Common myeloid progenitor, CD34-positive (primary cell): ENCODE results near the gene ANKH. TPM values are rescaled to one million over a fixed set of nuclear protein-coding genes. Genes with fewer than 3 reads are reported as not detected.
"Not testable (repeated sequence)": the region's sequence is repeated elsewhere in the genome, so short reads cannot be mapped to it uniquely, and the experiment has no call there.

ENCODE experiments used
- CTCF ChIA-PET: fragments of 350-600 bp; sonication (Branson Sonifier 250); formaldehyde crosslinking; loops from one replicate; lab custom pipeline; 2021; ENCODE audit warnings: antibody characterized with exemption; lab: Charles Lee
- POLR2A ChIA-PET: fragments of 350-600 bp; sonication (Branson Sonifier 250); formaldehyde crosslinking; loops from one replicate; lab custom pipeline; 2021; ENCODE audit warnings: antibody characterized with exemption; lab: Charles Lee
- DNase-seq, 3 donors: peaks; one replicate each; pipeline versions ENCODE4 v3.0.0 to v3.0.0-alpha.2; 2013
- H3K27ac ChIP-seq, 2 experiments: 1 replicate in 1 of 2; 2 replicates in 1 of 2; pipeline ENCODE4 v1.7.0; 2013; ENCODE audit warnings: inconsistent platforms in 2 of 2, low read length in 2 of 2, mild to moderate bottlenecking in 2 of 2, low read depth in 1 of 2, moderate library complexity in 1 of 2; ENCODE audit not compliant: severe bottlenecking in 2 of 2, insufficient read depth in 1 of 2, poor library complexity in 1 of 2
- H3K27me3 ChIP-seq, 5 experiments: replicated peaks in 2 of 5; 1 replicate in 3 of 5; 2 replicates in 2 of 5; pipeline versions ENCODE4 v1.6.1 to v1.7.0; 2013; ENCODE audit warnings: low read length in 4 of 5, mild to moderate bottlenecking in 2 of 5, moderate library complexity in 2 of 5, inconsistent platforms in 1 of 5; ENCODE audit not compliant: insufficient read depth in 5 of 5, control insufficient read depth in 4 of 5
- H3K36me3 ChIP-seq, 4 experiments: 1 replicate in 2 of 4; 2 replicates in 2 of 4; pipeline versions ENCODE4 v1.6.1 to v1.7.0; 2013; ENCODE audit warnings: low read length in 3 of 4, control low read depth in 1 of 4, mild to moderate bottlenecking in 1 of 4; ENCODE audit not compliant: control insufficient read depth in 4 of 4, insufficient read depth in 4 of 4
- H3K4me1 ChIP-seq, 4 experiments: 1 replicate in 3 of 4; 2 replicates in 1 of 4; pipeline versions ENCODE4 v1.6.1 to v1.7.1; 2013; ENCODE audit warnings: low read length in 3 of 4, mild to moderate bottlenecking in 3 of 4, control low read depth in 1 of 4, inconsistent platforms in 1 of 4, moderate library complexity in 1 of 4; ENCODE audit not compliant: control insufficient read depth in 4 of 4, insufficient read depth in 4 of 4; ENCODE audit errors: control extremely low read depth in 1 of 4
- H3K4me3 ChIP-seq, 7 experiments: 1 replicate in 4 of 7; 2 replicates in 3 of 7; pipeline versions ENCODE4 v1.5.1 to v1.7.0; 2013; ENCODE audit warnings: mild to moderate bottlenecking in 7 of 7, low read length in 6 of 7, moderate library complexity in 6 of 7, inconsistent platforms in 2 of 7, low read depth in 2 of 7, control low read depth in 1 of 7; ENCODE audit not compliant: insufficient read depth in 4 of 7, control insufficient read depth in 1 of 7; ENCODE audit errors: extremely low read depth in 1 of 7
- H3K9me3 ChIP-seq, 5 experiments: 1 replicate in 4 of 5; 2 replicates in 1 of 5; pipeline versions ENCODE4 v1.6.1 to v1.7.1; 2013; ENCODE audit warnings: low read length in 4 of 5, mild to moderate bottlenecking in 2 of 5, inconsistent platforms in 1 of 5, low read depth in 1 of 5, moderate library complexity in 1 of 5; ENCODE audit not compliant: control insufficient read depth in 4 of 5, insufficient read depth in 2 of 5; ENCODE audit errors: control extremely low read depth in 1 of 5
- WGBS: methylation state at CpG from one replicate; pipeline ENCODE4 v1.1.5; 2013; ENCODE audit not compliant: insufficient coverage; 5-methylcytosine and 5-hydroxymethylcytosine counted together
- polyA plus RNA-seq: library from polyadenylated mRNA; unstranded; fragments of 120-200 nt; gene quantifications from one replicate; pipeline ENCODE4 v1.2.1, GENCODE V29; 2013

The ANKH gene
- polyA plus RNA-seq, result 19.3 TPM

DNA sequence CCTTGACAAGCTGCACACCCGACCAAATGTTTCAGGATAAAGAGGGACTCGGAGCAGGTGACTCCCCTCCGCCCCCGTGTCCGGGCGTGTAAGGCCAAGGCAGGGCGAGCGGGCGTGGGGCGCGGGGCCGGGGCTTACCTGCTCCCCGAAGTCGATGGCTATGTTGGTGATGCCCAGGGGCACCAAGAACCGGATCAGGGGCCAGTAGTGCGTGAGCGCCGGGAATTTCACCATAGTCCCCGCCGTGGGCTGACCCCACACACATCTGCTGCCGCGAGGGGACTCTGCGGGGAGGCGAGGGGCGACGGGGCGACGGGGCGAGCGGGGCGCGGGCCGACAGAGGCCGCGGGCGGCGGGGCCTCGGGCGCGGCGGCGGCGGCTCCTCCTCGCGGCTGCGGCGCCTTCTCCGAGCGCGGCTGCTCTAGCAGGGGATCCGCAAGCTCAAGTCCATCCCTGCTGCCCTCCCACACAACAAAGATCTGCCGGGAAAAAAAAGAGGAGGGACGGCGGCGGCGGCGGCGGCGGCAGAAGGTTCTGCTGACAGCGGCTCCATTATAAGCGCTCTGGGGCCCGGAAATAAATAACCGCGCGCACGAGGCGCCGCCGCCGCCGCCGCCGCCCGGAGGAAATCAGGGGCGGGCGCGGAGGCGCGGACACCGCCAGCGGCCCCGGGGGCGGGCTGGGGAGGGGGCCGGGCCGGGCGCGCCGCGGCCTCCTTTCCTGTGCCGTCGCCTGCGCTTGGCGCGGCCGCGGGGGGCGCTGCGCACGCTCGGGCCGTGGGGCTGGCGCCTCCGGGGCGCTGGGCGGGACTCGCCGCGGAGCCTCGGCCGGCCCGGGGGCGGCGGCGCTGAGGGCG lies at the start of gene ANKH:
Gene ANKH (minus strand): TSS at position 565 of the 856 bp plus-strand sequence. CDS start 331 bp downstream, at position 234.
- Histone ChIP-seq H3K4me3 (peak within 1 kb of the TSS; percentile 57 to 87 (median 74)), H3K27ac (no peak within 1 kb of the TSS), H3K9me3 (no peaks in the 10 kb centered on the region), H3K27me3 (peaks cover 0 to 2% (median 2%) of the 10 kb centered on the region in 5 experiments), H3K36me3 (no peaks in the 10 kb centered on the region), H3K4me1 (peaks cover 5 to 28% (median 23%) of the 10 kb centered on the region in 4 experiments)
- WGBS, result 0% methylated on average over 72 of the region's 115 CpGs
- ChIA-PET CTCF (interaction anchor here (0.6 to 2.0 kb wide), 8 partner anchors 11 to 267 kb away, joined by 3 to 10 read pairs (median 3); no protein-coding TSS in a partner anchor), POLR2A (no interaction called here)
- peak; percentile 70 to 88 (median 85) for DNase-seq

DNA sequence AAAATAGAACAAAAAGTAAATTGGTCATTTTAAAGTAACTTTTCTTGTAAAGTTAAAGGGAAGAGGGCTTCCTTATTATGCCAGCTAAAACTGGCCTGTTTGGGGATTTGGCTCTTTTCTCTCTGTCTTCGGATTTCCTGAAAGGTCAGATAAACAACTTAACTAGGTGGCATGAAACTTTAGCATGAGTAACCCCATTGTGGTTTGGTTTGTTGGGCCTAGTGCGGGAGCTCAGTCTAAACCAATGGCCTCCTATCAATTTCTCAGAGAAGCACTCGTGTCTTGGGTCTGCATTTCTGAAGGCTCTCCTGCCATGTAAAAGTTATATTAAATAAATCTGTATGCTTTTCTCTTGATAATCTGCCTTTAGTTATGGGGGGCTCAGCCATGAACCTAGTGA lies 48.5 kb upstream of the ANKH start:
- ChIA-PET CTCF (no interaction called here), POLR2A (no interaction called here)
- no peak for DNase-seq
- no peak overlapping the region for H3K4me3 ChIP-seq
- H3K27ac ChIP-seq, result no peak overlapping the region
- peaks cover 0 to 2% (median under 1%) of the 10 kb centered on the region in 4 experiments for H3K4me1 ChIP-seq
- WGBS, result 100% methylated on average over 2 of the region's 3 CpGs
- peaks cover 0 to 2% (median 0%) of the 10 kb centered on the region in 5 experiments for H3K27me3 ChIP-seq
- H3K36me3 ChIP-seq, result no peaks in the 10 kb centered on the region
- no peaks in the 10 kb centered on the region for H3K9me3 ChIP-seq

DNA sequence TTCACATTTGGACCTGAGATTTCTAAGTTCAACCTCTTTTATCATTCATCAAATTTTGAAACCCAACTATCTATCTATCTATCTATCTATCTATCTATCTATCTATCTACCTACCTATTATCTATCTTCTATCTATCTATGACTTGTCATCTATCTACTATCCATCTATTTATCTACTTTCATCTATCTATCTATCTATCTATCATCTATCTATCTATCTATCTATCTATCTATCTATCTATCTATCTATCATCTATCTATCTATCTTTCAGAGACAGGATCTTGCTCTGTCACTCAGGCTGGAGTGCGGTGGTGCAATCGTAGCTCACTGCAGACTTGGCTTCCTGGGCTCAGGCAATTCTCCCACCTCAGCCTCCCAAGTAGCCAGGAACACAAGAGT lies 47.5 kb upstream of the ANKH start:
- H3K27ac ChIP-seq, DNase-seq, POLR2A ChIA-PET, CTCF ChIA-PET, H3K4me3 ChIP-seq, H3K36me3 ChIP-seq, H3K9me3 ChIP-seq, H3K27me3 ChIP-seq, H3K4me1 ChIP-seq: not testable (repeated sequence)
- 100% methylated on average over 2 of the region's 2 CpGs for WGBS

DNA sequence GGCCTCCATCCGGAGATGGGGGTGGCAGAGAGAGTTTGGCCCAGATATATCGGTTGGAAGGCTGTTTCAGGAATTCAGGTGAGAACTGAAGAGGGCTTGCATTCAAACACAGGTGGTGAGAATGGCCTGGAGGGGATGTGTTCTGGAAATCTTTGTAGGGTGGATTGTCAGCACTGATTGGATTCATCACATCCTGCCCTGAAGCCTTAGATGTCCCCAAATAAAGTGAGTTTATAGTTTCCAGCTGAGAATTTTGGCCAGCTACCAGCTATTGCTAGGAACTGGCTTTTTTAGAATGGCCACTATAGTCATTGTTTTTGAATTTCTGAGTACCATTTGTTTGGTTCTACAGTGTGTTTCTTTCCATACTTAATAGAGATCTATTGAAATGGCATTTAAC lies 46.1 kb upstream of the ANKH start:
- Histone ChIP-seq H3K9me3 (no peaks in the 10 kb centered on the region), H3K36me3 (no peaks in the 10 kb centered on the region), H3K27me3 (peaks cover 0 to 2% (median 0%) of the 10 kb centered on the region in 5 experiments), H3K4me3 (no peak overlapping the region), H3K27ac (no peak overlapping the region), H3K4me1 (no peaks in the 10 kb centered on the region)
- WGBS, result 95% methylated on average over 2 of the region's 2 CpGs
- CTCF ChIA-PET, result no interaction called here
- POLR2A ChIA-PET, result no interaction called here
- no peak for DNase-seq

DNA sequence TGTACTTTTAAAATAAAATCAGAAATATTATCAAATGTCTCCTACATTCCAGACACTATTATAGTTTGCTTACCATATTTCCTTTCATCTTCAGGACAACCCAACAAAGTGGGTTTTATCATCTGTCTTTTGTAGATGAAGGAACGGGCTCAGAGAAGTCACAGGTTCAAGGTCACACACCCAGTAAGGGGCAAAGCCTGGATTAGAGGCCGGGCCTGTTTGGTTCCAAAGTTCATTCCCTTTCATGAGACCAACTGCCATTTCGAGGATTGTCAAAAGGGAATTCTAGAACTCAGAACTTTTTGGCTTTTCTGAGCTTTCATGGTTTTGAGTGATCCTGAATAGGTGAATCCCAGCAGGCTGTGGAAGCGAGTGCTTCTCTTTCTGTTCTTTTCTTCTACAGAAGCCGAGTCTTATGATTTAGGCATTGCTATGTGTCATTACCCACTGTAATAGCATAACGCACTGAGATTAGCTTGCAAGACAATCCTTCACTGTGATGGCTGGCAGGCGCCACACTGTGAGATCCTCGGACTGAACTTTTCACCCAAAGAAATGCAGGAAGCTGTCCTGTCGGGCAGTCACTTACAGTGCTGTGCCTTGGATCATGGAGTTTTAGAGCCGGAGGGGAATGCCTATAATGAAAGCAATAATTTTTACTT lies 43.8 kb upstream of the ANKH start:
- 97% methylated on average over 10 of the region's 10 CpGs for WGBS
- no peak for DNase-seq
- H3K4me3 ChIP-seq, result no peak overlapping the region

DNA sequence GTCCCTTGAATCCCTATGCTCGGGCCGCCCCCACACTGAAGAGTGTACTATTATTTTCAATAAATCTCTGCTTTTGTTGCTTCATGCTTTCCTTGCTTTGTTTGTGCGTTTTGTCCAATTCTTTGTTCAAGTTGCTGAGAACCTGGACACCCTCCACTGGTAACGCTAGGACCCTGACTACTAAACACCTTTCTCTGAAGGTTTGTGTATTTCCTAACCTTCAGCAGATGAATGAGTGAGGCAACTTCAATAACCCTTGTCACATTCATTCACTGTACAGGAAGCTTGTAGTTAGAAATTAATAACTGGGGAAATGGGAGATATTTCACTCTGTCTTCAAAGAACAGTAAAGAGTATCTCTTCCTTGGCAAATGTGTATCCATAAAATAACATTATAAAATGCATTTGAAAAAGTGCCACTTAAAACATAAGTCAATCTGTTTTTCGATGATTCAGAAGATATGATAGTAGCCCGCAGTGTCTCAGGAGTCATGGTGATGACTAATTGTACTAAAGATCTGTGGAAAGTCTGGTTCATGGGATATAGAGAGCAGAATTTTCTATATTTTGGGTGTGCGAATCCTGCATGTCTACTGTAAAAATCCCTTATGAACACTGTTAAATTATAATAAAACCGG lies 43.2 kb upstream of the ANKH start:
- POLR2A ChIA-PET, result no interaction called here
- no peak for DNase-seq
- Histone ChIP-seq H3K4me3 (no peak overlapping the region), H3K9me3 (no peaks in the 10 kb centered on the region), H3K36me3 (no peaks in the 10 kb centered on the region), H3K27me3 (peaks cover 0 to 2% (median 0%) of the 10 kb centered on the region in 5 experiments), H3K4me1 (no peaks in the 10 kb centered on the region), H3K27ac (no peak overlapping the region)
- CTCF ChIA-PET, result no interaction called here
- WGBS, result 100% methylated on average over 3 of the region's 8 CpGs

More for the DNA sequence above, 43.8 kb upstream of the ANKH start:
- peaks cover 0 to 2% (median 0%) of the 10 kb centered on the region in 5 experiments for H3K27me3 ChIP-seq
- POLR2A ChIA-PET, result no interaction called here
- no peaks in the 10 kb centered on the region for H3K9me3 ChIP-seq
- no peaks in the 10 kb centered on the region for H3K36me3 ChIP-seq
- no peak overlapping the region for H3K27ac ChIP-seq
- CTCF ChIA-PET, result no interaction called here
- no peaks in the 10 kb centered on the region for H3K4me1 ChIP-seq
